GM18909 (cell line): ENCODE results near the gene UPK1B.
"Not testable (repeated sequence)": the region's sequence is repeated elsewhere in the genome, so short reads cannot be mapped to it uniquely, and the experiment has no call there.

Experiments
- ATAC-seq: cut with Tn5 transposase; IDR thresholded peaks from one replicate; pipeline ENCODE4 v1.9.1; 2021; ENCODE audit warnings: mild to moderate bottlenecking; ENCODE audit not compliant: unreplicated experiment, poor library complexity

The UPK1B gene

GRCh38 chr3:119220970-119221667, 47.7 kb downstream of the UPK1B start:
- ATAC-seq = no peak

- no peak for ATAC-seq
Measured at GRCh38 chr3:119221779-119222320, 48.5 kb downstream of the UPK1B start.

GRCh38 chr3:119222391-119222790, 49.0 kb downstream of the UPK1B start:
- no peak for ATAC-seq

- no peak for ATAC-seq
Measured at GRCh38 chr3:119223511-119223910, 50.1 kb downstream of the UPK1B start.

GRCh38 chr3:119225121-119225520, 51.7 kb downstream of the UPK1B start:
- no peak for ATAC-seq

- ATAC-seq = no peak
Measured at GRCh38 chr3:119227070-119227850, 53.9 kb downstream of the UPK1B start.

- no peak for ATAC-seq
Measured at GRCh38 chr3:119228373-119229145, 55.2 kb downstream of the UPK1B start.

- ATAC-seq = no peak
Measured at GRCh38 chr3:119229190-119229589, 55.8 kb downstream of the UPK1B start.

GRCh38 chr3:119230071-119230470, 56.7 kb downstream of the UPK1B start:
- ATAC-seq = no peak

- ATAC-seq = no peak
Measured at GRCh38 chr3:119230745-119231144, 57.3 kb downstream of the UPK1B start.

- ATAC-seq = no peak
Measured at GRCh38 chr3:119234610-119235009, 61.2 kb downstream of the UPK1B start.

GRCh38 chr3:119235151-119235550, 61.8 kb downstream of the UPK1B start:
- ATAC-seq = no peak

- ATAC-seq = no peak
Measured at GRCh38 chr3:119236756-119237155, 63.4 kb downstream of the UPK1B start.

- ATAC-seq = no peak
Measured at GRCh38 chr3:119237299-119237698, 63.9 kb downstream of the UPK1B start.

GRCh38 chr3:119238363-119238762, 65.0 kb downstream of the UPK1B start:
- ATAC-seq = no peak

- no peak for ATAC-seq
Measured at GRCh38 chr3:119239206-119239820, 65.9 kb downstream of the UPK1B start.

GRCh38 chr3:119240101-119240590, 66.7 kb downstream of the UPK1B start:
- ATAC-seq = peak; percentile 25

GRCh38 chr3:119240591-119241434, 67.4 kb downstream of the UPK1B start, which contains the start of gene B4GALT4:
Gene B4GALT4, minus strand, starts transcription at chr3:119240878. Its CDS starts 10,779 bp downstream, at chr3:119230099.
- ATAC-seq = peak; percentile 89

- ATAC-seq = not testable (repeated sequence)
Measured at GRCh38 chr3:119242387-119243057, 69.1 kb downstream of the UPK1B start.
